Superior temporal gyrus (tissue), 1 donor: Measurements from ENCODE around the gene SPARC.

ENCODE experiments used
- DNase-seq: peaks from one replicate; pipeline ENCODE4 v3.0.0-alpha.2; 2016; ENCODE audit errors: extremely low spot score

Gene SPARC

DNA sequence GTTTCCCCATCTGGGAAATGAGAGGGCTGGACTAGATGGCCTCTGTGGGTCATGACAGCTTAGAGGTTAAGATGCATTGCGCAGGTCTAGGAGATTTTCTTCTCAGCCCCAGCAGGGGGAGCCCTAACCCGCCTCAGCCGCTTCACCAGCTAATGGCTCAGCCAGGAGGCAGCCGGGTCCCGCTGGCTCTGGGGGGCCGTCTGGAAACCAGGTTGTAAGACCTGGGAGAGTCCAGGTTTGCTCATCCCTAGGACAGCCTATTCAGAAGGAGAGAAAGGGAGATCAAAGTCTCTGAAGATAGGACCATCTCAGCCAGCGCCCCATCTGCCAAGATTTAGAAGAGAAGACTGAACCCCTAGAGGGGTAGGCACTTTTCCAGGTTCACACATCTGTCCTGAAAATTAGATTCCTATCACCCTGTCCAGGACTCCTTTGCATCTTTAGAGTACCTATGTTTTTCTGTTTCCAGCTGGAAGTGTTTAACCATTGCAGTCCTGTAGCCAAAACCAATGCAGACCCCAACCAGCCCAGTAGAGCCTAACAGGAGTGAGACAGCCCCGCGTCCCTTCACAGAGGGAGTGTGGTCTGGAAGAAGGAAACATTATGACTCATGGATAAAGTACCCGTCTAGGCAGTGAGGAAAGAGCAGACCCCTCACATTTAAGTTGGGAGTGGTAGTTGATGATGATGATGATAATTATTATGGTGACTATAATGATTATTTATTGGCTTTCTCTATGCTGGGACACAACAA is 27.5 kb downstream of the SPARC start:
- peak; percentile 94 for DNase-seq

DNA sequence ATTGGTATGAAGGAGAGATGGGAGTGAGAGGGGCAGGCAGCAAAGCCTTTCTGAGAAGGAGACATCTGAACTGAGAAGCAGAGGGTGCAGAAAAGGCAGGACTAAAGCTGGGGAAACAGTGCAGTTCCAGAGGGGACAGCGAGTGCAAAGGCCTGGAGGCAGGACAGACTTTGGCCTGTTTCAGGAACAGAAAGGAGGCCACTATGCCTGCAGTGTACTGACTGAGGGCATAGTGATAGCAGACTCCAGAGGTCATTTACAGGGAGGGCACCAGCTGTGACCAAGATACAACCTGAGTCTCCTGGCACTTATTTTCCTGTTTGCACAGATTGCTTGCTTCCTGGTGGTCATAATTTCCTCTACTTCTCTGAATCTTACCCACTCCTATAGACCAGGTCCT is 29.6 kb downstream of the SPARC start:
- DNase-seq: no peak

DNA sequence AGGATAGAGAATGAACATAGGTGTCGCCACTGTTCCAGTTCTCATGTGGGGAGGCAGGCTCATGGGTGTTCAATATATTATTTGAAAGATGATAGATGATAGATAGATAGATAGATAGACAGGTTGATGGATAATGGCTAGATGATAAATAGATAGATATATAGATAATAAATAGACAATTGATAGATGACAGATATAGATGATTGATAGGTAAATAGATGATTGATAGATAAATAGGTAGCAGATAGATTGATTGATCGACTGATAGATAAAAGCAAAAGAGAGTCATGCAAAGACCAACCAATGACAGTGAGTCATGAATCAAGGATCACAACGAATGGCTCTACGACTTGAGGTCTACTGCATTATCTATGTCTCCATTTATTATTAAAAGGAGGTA is 30.4 kb downstream of the SPARC start:
- DNase-seq: no peak

DNA sequence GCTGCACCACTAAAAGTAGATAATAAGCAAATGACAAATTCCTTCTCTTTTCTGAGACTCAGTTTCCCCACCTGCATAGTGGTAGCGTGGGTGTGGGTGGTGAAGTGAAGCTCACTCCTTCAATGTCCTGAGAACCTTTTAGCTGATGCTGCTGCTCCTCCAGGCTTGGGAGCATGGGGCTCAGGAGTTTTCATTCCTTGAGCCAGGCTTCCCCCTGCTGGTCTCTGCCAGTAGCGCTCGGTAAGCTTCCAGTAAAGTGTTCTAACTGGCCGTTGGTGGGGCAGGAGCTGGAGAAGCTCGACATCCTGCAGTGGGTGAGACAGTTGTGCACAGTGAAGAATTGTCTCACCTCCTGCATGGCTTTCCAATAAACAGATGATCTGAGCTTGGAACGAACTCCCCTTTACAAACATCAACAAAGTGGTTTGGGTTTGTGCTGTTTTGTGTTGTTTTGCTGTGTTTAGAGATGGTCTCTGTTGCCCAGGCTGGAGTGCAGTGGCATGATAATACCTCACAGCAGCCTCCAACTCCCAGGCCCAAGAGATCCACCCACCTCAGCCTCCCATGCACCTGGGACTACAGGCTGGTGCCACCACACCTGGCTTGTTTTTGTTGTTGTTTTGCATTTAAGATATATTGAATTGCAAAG is 34.6 kb downstream of the SPARC start:
- DNase-seq: peak; percentile 94

DNA sequence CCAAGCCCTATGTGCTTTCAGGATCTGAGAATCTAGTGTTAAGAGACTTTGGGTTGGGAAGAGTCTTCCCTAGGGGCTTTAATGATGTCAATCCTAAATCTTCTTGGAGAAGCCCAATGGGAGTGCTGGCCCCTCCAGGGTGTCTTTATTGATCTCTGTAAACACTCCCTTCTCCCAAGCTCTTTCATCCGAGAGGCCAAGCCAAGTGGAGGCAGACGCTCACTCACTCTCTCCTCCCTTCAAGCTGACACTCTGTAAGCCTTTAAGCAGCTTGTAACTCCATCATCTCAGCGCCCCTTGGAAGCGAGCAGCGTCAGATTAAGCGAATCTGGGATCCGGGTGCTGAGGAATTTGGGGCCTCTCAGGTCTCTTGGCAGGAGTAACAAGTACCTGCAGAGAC is 37.7 kb downstream of the SPARC start:
- no peak for DNase-seq

DNA sequence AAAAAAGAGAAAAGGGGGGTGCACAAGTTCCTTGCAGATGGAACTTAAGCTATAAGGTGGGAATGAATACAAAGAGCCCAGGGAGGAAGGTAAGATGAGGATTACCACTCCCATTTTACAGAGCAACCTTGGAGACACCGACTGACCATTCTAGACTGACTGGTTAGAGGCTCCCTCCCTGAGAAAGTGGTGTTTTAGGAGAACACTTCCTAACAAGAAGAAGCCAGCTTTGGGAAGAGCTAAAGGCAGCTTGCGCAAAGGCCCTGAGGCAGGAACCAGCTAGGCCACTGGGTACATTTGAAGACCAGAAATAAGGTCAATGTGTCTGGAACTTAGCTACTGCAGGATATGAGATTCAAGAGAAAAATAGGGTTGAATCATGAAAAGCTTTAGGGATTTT is 38.6 kb downstream of the SPARC start:
- no peak for DNase-seq

DNA sequence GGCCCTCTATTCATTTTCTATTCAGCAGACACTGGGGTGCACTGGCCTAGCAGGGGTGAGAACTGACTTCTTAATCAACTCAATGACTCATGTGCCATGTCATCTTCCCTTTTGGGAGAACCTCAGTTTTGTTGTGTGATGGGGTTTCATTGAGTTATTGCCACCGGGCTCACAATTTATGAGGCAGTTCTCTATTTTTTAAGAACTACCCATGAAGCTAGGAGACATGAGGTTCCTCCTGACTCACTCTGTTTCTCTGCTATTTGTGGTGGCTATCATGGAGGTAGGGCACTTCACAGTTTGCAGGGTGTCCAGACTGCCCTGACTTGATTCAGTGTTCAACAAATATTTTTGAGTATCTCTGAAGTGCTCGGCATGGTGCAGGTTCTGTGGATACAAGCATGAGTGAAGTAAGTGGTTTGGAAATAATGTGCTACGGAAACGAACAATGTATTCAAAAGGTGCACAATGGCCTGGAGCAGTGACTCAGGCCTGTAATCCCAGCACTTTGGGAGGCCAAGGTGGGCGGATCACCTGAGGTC is 39.3 kb downstream of the SPARC start:
- no peak for DNase-seq

DNA sequence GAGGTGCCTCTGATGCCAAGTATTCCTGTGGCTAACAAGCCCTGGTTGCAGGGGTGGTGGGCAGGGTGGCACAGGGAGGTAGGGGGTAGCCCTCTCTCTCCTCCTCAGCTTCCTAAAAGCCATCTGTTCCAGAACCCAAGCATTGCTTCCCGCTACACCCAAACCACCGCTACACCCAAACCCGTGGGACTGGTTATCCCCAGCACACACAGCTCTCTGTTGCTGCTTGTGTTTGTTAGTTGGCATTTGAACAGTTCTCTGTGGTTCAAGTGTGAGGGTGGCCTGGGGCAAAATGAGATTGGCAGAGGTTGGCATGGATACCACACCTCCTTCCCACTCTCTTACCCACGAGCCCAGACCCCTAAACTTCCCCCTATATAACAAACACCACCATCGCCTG is 40.4 kb downstream of the SPARC start:
- no peak for DNase-seq

DNA sequence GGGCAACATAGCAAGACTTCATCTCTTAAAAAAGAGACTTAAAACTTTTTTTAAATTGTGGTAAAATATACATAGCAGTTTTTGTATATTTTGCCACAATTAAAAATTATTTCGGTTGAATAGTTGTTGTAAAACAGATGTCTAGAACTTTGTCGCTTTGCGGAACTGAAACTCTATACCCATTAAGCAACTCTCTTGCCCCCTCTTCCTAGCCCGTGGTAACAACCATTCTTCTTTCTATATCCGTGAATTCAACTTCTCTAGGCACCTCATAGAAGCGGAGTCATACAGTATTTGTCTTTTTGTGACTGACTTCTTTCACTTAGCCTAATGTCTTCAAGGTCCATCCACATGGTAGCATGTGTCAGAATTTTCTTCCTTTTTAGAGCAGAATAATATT is 43.3 kb downstream of the SPARC start:
- no peak for DNase-seq

DNA sequence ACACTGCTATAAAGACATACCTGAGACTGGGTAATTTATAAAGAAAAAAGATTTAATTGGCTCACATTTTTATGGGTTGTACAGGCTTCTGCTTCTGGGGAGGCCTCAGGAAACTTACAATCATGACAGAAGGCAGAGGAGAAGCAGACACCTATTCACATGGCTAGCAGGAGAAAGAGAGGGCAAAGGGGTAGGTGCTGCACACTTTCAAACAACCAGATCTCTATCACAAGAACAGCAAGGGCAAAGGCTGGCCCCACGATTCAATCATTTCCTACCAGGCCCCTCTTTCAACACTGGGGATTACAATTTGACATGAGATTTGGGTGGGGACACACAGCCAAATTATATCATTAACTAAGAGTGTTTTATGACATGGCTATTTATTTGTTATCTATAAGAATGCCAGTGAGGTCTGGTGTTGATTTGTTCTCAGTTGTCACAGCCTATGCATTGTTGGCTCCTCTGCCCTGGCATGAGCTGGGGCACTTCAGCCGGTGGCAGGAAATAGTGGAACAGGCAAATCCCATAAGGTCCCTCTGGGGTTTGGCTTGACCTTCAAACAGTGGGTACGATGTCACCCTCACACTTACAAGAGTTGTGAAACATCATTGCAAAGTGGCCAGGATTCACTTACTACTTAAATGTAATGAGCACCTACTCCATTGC is 44.1 kb downstream of the SPARC start:
- DNase-seq: no peak

DNA sequence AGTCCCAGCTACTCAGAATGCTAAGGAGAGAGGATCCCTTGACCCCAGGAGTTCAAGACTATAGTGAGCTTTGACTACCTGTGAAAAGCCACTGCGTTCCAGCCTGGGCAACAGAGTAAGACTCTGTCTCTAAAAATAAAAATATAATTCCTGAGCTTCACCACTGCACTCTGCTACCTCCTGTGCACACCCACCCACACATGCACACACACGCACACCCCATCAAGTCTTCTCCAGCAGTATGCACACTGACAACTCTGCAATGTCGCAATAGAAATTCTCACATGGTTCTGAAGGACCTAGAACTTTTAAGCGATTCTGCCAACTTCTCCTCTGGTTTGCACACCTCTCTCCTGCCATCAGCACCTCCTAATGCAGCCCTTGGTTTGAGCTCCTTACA is 48.1 kb downstream of the SPARC start:
- DNase-seq: no peak

DNA sequence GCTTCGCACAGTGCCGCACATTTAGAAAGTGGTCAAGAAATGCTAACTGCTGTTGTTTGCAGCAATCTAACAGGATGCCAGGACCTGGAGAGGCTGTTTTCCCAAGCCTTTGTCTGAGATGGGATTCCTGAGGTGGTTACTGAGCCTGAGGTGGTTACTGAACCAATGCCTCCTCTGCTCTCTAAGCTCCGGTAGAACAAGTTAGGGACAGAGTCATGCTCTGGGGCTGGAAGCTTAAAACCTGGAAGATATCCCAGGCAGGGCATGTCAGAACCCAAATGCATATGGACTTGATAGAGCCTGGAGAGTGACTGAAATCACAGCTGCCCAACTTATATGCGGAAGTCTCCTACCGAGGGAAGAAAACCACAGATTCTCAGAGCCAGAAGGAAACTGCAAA is 49.0 kb downstream of the SPARC start:
- DNase-seq: no peak

DNA sequence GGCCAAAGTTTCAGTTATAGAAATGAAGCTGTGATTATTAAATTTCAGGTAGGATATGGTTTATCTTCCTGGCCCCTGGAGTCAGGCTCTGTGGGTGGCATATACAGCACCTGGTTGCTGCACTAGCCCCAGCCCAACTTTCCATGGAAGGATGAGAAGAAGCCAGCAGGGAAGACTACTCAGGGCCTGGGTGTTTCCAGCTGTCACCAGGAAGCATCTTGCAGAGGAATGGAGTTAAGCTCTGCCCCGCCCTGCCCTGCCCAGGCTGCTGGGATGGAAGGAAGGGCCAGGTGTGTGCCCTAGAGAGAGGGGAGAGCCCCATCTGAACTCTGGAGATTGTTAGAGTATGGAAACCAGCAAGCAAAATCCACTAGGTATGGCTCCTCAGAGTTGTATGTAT is 52.8 kb downstream of the SPARC start:
- no peak for DNase-seq

DNA sequence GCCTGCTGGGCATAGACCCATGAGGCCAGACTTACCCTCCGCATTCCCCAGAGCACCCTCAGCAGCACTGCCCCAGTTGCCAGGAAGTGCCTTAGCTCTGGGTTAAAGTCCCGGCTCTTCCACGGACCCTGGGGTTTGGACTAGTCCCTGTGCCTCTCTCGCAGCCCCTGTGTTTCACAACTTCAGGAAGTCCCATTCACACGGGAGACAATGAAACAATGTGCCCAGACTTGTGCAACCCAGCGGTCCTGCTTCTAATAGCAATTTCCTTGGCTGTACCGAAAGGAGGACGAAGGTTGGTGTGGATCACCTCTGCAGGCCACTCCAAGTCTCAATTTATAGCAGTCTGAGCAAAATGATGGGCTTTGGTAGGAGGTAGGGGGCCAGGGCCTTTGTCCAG is 53.8 kb downstream of the SPARC start:
- no peak for DNase-seq

DNA sequence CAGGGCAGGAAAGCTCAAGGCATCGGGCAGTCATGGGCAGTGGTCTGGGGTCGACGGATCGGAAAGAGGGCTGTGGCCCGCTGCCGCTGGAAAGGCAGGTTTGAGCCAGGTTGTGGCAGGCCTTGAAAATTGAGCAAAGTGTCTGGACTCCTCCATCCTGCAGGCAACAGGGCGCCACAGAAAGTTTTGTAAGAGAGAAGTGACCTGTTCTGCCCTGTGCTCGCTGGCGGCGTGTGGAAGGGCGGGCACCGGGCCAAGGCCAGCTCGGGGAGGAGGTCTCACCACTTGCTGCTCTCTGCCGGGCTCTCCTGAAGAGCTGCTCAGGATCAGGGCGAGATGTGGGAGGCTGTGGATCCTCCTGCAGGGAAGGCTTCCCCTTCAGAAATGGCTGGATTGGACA is 54.2 kb downstream of the SPARC start:
- DNase-seq: no peak

DNA sequence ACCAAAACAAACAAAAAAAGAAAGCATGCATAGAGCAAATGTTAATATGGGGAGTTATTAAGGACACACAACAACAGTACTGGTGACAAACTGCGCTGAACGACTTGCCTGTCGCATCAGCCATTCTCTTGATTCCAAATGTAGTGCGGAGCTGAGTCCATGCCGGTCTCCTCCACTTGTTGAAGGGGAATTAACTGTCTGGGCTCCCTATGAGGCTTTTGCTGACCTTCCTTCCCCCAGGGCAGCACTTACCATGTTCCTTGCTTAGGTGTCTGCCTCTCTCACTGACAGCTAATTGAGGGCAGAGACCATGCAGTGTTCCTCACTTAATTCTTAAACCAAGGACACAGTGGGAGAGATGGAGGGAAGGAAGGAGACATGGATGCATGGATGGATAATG is 54.8 kb downstream of the SPARC start:
- DNase-seq: no peak

DNA sequence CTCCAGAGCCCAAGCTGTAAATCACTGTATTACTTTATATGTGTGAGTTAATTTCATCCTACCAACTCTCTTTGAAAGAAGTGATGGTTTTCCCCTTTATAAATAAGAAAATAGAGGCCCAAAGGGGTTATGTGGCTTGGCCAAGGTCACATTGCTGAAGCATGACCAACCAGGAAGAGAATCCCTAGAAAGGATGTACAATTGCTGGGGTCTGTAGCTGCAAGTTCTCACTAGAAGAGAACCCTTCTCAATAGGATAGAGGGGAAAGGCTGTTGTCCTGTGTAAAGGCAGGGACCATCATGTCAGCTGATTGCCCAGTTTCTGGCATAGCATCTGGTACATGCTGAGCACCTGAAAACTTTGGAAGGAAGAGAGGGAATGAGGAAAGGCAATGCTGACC is 56.6 kb downstream of the SPARC start:
- DNase-seq: no peak

DNA sequence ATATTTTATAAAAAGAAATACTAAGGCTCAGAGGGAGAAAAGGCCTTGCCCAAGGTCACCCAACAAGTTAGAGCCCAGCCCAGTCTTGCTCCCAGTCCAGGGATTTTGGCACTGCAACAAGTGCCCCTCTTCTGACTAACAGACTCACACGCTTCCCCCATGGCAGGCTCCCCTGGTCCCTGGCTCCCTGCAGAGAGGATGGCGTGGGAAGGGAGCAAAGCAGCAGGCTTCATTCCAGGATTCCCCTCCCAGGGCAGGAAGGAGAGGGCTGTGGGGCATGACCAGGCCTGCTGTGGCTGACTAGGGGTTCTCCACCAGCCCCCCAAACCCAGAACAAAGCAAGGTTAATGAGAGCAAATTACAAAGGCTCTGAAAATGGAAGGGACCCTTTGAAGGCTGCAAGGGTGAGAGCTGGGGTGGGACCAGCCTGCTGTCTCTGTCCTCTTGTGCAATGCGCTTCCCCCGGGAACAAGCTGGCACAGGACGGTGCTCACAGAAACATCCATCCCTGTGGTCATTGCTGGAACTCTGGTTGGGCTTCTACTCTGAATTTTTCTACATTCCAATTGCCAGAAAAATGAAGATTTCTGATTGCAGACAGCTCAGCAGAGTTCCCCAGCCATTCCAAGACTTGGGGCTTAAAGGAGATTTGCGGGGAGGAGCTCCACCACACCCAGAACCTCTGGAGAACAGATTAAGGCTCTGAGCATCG is 58.4 kb downstream of the SPARC start:
- no peak for DNase-seq

DNA sequence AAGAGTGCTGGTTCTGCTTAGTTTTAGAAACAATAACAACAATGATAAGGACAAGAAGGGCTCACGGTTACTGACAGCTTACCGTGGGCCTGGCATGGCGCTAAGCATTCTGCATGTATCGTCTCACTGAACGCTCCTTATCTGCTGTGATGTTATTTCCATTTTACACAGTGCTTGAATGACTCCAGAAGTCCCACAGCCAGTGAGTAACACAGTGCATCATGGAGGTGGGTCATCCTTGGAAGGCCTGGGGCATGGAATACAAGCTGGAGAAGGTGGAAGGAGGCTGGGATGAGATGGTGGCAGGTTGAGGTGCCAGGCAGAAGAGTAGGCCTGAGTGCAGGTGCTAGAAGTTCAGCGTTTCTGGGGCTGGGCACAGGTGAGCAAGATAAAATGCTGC is 59.1 kb downstream of the SPARC start:
- no peak for DNase-seq

DNA sequence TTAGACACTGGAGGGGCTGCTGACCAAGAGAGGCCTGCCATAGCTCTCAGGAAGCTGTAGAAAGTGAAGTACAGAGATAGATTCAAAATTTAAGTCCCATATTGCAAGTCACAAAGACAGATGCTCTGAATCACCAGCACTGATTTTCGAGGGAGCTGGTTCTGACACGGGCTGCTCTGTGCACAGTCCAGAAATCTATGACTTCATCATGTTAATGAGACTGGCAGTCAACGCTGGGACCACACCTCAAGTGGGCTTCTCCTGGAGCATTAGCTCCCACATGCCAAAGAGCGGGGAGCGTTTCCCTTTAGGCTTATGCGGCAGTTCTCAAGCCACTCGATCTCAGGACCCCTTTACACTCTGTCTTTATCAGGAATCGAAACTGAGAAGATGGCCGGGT is 61.4 kb downstream of the SPARC start:
- no peak for DNase-seq

DNA sequence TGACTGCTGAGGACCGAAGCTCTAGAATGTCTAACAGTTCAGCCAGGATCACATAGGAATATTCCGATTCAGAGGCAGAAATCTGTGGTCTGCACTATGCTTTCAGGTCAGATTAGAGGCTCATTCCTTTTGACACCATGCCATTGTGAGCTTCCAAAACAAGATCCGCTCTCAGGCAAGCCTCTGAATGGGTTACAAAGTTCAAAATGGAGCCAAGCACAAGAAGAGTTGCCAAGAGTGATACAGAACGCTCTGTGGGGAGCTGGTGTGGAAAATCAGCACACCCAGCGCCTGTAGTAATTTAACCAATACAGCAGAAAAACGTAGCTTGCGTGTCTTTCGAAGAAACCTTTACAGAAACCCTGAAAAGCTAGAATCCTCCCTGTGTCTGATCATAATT is 62.2 kb downstream of the SPARC start:
- DNase-seq: no peak

DNA sequence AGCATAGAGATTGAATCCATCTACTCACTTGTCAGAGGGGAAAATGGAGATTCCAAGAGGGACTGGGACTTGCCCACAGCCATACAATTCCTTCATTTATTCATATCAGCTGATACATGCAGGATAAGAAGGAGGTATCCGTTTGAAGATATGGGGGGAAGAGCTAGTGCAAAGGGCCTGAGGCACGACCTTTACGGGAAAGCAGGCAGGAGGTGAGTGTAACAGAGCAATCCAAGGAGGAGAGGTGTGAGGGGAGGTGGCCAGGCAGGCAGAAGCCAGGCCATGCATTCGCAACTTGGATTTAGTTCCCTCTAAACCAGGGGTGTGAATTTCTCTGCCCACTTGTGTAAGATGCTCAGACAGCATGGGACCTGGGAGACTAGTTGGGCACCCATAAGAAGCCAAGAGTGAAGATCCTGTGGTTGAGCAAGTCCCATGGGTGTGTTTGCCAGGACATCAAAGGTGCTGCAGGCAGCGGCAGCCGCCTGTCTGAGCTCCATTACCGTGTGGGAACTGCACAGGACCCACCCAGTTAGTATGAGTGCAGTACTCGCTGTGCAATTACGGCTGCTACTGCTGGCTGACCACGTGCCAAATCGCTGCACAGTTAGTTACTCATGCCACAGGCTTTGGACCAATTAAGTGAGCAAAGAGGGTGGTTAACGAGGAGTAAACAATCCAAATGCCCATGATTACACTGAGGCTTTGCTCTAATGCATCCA is 64.2 kb downstream of the SPARC start:
- no peak for DNase-seq
